Measurements from ENCODE around the gene CEBPZ. TPM values are rescaled to one million over a fixed set of nuclear protein-coding genes. Genes with fewer than 3 reads are reported as not detected.

Gene CEBPZ
- total RNA-seq, 2 experiments from 2014 or later, result 69.2 to 78.6 TPM

DNA sequence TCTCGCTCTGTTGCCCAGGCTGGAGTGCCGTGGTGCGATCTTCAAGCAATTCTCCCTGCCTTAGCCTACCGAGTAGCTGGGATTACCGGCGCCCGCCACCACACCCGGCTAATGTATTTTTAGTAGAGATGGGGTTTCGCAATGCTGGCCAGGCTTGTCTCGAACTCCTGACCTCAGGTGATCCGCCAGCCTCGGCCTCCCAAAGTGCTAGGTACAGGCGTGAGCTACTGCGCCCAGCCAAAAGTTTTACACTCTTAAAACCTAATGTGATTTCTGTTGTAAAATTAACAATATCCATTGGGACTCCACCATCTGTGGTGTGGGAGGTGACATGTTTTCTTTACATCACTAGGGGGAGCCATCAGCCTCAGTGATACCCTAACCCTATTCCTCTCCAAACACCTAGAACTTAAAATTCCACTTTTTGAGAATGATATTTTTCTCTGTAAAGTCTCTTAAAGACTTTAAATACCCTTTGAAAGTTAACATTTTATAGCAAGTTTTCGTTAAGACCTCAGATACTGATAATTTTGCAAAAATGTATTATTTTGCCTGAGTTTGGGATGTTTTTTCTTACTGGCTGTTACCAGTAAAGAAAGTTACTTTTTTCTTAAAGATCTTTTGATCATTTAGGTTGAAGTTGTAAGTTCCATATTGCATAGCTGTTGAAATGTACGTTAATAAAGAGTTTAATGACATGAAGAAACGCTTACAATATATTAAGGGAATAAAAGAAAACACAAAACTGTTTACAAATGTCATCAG, 63.0 kb downstream of the CEBPZ start:
- Mint-ChIP-seq H3K4me1 (ENCODE audit: low read depth) (no peaks in the 10 kb centered on the region), H3K27me3 (no peaks in the 10 kb centered on the region), H3K36me3 (ENCODE audit: low read depth) (peaks cover 4% of the 10 kb centered on the region), H3K4me3 (no peak overlapping the region), H3K27ac (no peak overlapping the region), H3K9me3 (peaks cover 14% of the 10 kb centered on the region)
- TF ChIP-seq, protein P1, sequence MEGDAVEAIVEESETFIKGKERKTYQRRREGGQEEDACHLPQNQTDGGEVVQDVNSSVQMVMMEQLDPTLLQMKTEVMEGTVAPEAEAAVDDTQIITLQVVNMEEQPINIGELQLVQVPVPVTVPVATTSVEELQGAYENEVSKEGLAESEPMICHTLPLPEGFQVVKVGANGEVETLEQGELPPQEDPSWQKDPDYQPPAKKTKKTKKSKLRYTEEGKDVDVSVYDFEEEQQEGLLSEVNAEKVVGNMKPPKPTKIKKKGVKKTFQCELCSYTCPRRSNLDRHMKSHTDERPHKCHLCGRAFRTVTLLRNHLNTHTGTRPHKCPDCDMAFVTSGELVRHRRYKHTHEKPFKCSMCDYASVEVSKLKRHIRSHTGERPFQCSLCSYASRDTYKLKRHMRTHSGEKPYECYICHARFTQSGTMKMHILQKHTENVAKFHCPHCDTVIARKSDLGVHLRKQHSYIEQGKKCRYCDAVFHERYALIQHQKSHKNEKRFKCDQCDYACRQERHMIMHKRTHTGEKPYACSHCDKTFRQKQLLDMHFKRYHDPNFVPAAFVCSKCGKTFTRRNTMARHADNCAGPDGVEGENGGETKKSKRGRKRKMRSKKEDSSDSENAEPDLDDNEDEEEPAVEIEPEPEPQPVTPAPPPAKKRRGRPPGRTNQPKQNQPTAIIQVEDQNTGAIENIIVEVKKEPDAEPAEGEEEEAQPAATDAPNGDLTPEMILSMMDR (IDR thresholded peaks at IDR 0.05), result peak; percentile 85
- intact Hi-C loops (cut with micrococcal nuclease), result no loop called here
- ATAC-seq (peak; percentile 75), DNase-seq (peak; percentile 47)
- ChIA-PET POLR2A (interaction anchor here (2.2 kb wide), 1 partner anchor 12 kb away, joined by 6 read pairs; the partner anchor contains the start of gene EIF2AK2), CTCF (interaction anchor here (0.7 to 3.0 kb wide), 33 partner anchors 8 to 718 kb away, joined by 3 to 22 read pairs (median 4); partner anchors contain the start of genes CEBPZOS, EIF2AK2 and NDUFAF7)

DNA sequence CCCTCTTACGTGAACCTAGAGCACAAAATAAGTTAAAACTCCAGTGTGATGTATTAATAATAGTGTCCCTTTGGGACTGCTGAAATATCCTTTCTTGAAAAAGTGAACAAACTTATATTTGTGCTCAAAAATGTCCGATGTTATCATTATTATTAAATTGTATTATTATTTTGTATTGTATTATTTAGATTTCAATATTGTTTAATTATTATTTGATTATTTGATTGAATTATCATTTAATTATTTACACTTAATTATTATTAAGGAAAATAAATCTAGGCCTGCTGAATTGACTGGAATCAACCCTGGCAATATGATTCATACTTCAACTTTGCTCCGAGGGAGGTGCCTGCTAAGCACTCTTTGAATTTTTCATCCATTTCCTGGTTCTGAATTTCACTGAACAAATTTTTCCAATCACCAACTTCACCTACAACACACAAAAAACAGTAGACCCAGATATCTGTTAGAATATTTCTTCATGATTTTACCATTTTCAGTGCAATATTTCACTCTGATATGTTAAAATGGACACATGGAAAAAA, 63.7 kb downstream of the CEBPZ start:
- Mint-ChIP-seq H3K36me3 (ENCODE audit: low read depth) (peaks cover 4% of the 10 kb centered on the region), H3K4me3 (no peak overlapping the region), H3K27me3 (no peaks in the 10 kb centered on the region), H3K27ac (no peak overlapping the region), H3K4me1 (ENCODE audit: low read depth) (no peaks in the 10 kb centered on the region), H3K9me3 (peaks cover 14% of the 10 kb centered on the region)
- DNase-seq, result no peak
- ChIA-PET CTCF (interaction anchor here (0.8 to 3.0 kb wide), 16 partner anchors 8 to 709 kb away, joined by 3 to 22 read pairs (median 4); partner anchors contain the start of gene EIF2AK2), POLR2A (interaction anchor here (1.0 kb wide), 1 partner anchor 11 kb away, joined by 3 read pairs; the partner anchor contains the start of gene EIF2AK2)
- TF ChIP-seq, protein P1 (IDR thresholded peaks at IDR 0.05), result no peak
- intact Hi-C loops (cut with micrococcal nuclease), result no loop called here
- no peak for ATAC-seq

DNA sequence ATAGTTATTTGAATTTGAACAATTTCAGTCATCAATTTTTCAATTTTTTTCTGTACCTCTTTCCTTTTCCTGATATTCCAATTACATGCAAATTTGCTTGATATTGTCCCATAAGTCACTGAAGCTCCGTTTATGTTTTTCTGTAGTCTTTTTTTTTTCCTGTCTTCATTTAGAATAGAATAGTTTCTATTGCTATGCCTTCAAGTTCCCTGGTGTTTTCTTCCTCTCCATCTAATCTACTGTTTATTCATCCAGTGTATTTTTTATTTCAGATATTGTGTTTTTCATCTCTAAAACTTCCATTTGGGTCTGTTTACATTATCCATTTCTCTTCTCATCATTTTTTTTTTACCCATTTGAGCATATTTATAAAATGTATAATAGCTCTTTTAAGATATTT, 66.6 kb downstream of the CEBPZ start:
- intact Hi-C loops (cut with micrococcal nuclease), result no loop called here

DNA sequence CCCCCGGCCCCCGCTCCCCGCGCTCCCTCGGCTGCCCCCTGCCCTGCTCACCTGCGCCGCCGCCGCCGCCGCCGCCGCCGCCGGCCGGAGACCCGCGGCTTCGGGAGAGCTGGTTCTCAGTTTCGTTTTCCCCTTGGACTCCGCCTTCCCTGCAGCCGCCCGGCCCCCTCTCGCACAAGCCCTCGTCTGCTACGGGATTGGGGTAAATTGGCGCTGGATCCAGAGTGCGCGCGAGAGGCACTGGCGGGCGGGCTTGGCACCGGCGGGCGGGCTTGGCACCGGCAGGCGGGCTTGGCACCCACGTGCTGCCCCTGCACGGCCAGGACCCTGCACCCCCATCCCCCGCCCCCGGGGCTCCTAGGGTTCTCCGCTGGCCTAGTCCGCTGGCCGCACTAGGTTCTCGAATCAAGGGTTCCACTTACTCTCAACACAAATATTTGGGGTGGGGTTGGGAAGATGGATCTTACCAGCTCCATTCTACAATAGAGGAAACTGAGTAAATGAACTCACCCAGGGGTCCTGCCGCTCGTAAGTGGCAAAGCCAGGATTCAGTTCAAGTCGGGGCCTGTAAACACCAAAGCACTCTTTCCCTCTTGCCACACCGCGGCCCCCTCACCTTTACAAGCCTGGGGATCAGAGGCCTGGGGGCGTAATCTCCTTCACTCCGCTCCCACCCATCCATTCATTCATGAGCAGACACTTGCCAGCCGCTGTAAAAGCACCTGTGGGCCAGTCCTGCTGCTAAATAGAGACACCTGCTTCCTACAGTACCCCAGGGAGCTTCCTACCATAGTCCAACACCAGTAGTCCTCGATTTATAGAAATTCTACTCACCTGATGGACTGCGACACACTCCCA, 74.3 kb downstream of the CEBPZ start, which contains the start of gene EIF2AK2:
TSS of gene EIF2AK2 (minus strand) at position 124 of the 858 bp plus-strand sequence. CDS start 9,174 bp downstream, outside the sequence.
- peak within 1 kb of the TSS; percentile 92 for H3K27ac Mint-ChIP-seq

More for the DNA sequence above, 66.6 kb downstream of the CEBPZ start:
- Mint-ChIP-seq H3K36me3 (ENCODE audit: low read depth) (peaks cover 4% of the 10 kb centered on the region), H3K27me3 (no peaks in the 10 kb centered on the region), H3K9me3 (peaks cover 14% of the 10 kb centered on the region), H3K4me3 (no peak overlapping the region), H3K4me1 (ENCODE audit: low read depth) (peaks cover 3% of the 10 kb centered on the region), H3K27ac (no peak overlapping the region)
- CTCF ChIA-PET, result interaction anchor here (0.6 to 1.5 kb wide), 3 partner anchors 22 to 379 kb away, joined by 3 read pairs; no protein-coding TSS in a partner anchor
- TF ChIP-seq, protein P1 (IDR thresholded peaks at IDR 0.05), result no peak
- DNase-seq (no peak), ATAC-seq (no peak)
- POLR2A ChIA-PET, result interaction anchor here (0.8 kb wide), 1 partner anchor 9 kb away, joined by 3 read pairs; no protein-coding TSS in a partner anchor

More for the DNA sequence above, 74.3 kb downstream of the CEBPZ start, which contains the start of gene EIF2AK2:
- TF ChIP-seq, protein P1 (IDR thresholded peaks at IDR 0.05), result no peak
- Mint-ChIP-seq H3K4me3 (peak within 1 kb of the TSS; percentile 93), H3K9me3 (peaks cover 2% of the 10 kb centered on the region), H3K27me3 (no peaks in the 10 kb centered on the region), H3K4me1 (ENCODE audit: low read depth) (peaks cover 39% of the 10 kb centered on the region), H3K36me3 (ENCODE audit: low read depth) (peaks cover 30% of the 10 kb centered on the region)
- ChIA-PET CTCF (interaction anchor here (1.0 to 2.2 kb wide), 2 partner anchors 11 to 74 kb away, joined by 3 to 5 read pairs; partner anchors contain the start of genes CEBPZ and NDUFAF7), POLR2A (interaction anchor here (0.8 to 1.8 kb wide), 12 partner anchors 9 to 115 kb away, joined by 3 to 8 read pairs (median 4); partner anchors contain the start of genes CEBPZOS and SULT6B1)
- peak; percentile 89 for DNase-seq
- intact Hi-C loops (cut with micrococcal nuclease), result no loop called here
- peak; percentile 94 for ATAC-seq

Data from activated CD8-positive, alpha-beta T cell treated with anti-CD3 and anti-CD28 coated beads for 36 hours (primary cell).